OCI-LY3 (cell line): Measurements from ENCODE around the gene PSMB1.

Experiments
- CTCF ChIP-seq: fragments of 200-600, 300-600 bp; sonication (generic); IDR thresholded peaks from 2 replicates; pipeline ENCODE4 v1.5.1; 2014; ENCODE audit warnings: antibody characterized with exemption, low read length, low read depth
- EZH2phosphoT487 ChIP-seq: fragments of 200-600 bp; shearing (Covaris generic); IDR thresholded peaks from 2 replicates; pipeline ENCODE4 v1.6.1; 2018; ENCODE audit warnings: antibody characterized with exemption, mixed run types, low read depth

GRCh38 chr6:170524172-170524502, 29.0 kb downstream of the PSMB1 start:
- TF ChIP-seq CTCF (no peak), EZH2phosphoT487 (no peak)
